Measurements from ENCODE around the gene ENGASE.

The ENGASE gene

GRCh38 chr17:79081571-79082276 lies 7.1 kb downstream of the ENGASE start:
- no peak for TF ChIP-seq CTCF (IDR thresholded peaks at IDR 0.05; ENCODE audit: low read depth, low read length)
- no peak for DNase-seq (ENCODE audit: extremely low read depth, low read depth)

GRCh38 chr17:79082311-79083190 lies 7.9 kb downstream of the ENGASE start:
- TF ChIP-seq CTCF (IDR thresholded peaks at IDR 0.05; ENCODE audit: low read depth, low read length), result peak; percentile 87
- no peak for DNase-seq (ENCODE audit: extremely low read depth, low read depth)

- no peak for DNase-seq (ENCODE audit: extremely low read depth, low read depth)
- no peak for TF ChIP-seq CTCF (IDR thresholded peaks at IDR 0.05; ENCODE audit: low read depth, low read length)
Measured at GRCh38 chr17:79083191-79083971, 8.8 kb downstream of the ENGASE start.

- TF ChIP-seq CTCF (IDR thresholded peaks at IDR 0.05; ENCODE audit: low read depth, low read length), result no peak
- DNase-seq (ENCODE audit: extremely low read depth, low read depth), result no peak
Measured at GRCh38 chr17:79084291-79085153, 9.9 kb downstream of the ENGASE start.

- no peak for DNase-seq (ENCODE audit: extremely low read depth, low read depth)
- no peak for TF ChIP-seq CTCF (IDR thresholded peaks at IDR 0.05; ENCODE audit: low read depth, low read length)
Measured at GRCh38 chr17:79085154-79085920, 10.7 kb downstream of the ENGASE start.

- TF ChIP-seq CTCF (IDR thresholded peaks at IDR 0.05; ENCODE audit: low read depth, low read length), result no peak
- DNase-seq (ENCODE audit: extremely low read depth, low read depth), result no peak
Measured at GRCh38 chr17:79085921-79086551, 11.4 kb downstream of the ENGASE start.

All from AG09319 (cell line).